ENCODE results near the gene E2F2.
"Not testable (repeated sequence)": the region's sequence is repeated elsewhere in the genome, so short reads cannot be mapped to it uniquely, and the experiment has no call there.

E2F2 gene

GRCh38 chr1:23543707-23544443 lies 12.8 kb upstream of the E2F2 start:
- no peak for TF ChIP-seq CTCF (IDR thresholded peaks at IDR 0.05; ENCODE audit: extremely low read depth, missing control alignments)
- no peak for DNase-seq (ENCODE audit: low spot score)

- DNase-seq (ENCODE audit: low spot score) = not testable (repeated sequence)
Observed at GRCh38 chr1:23542940-23543339, 11.9 kb upstream of the E2F2 start.

GRCh38 chr1:23539698-23540266 lies 8.7 kb upstream of the E2F2 start:
- TF ChIP-seq CTCF (IDR thresholded peaks at IDR 0.05; ENCODE audit: extremely low read depth, missing control alignments) = peak; percentile 91
- DNase-seq (ENCODE audit: low spot score) = peak; percentile 88

- DNase-seq (ENCODE audit: low spot score) = no peak
- TF ChIP-seq CTCF (IDR thresholded peaks at IDR 0.05; ENCODE audit: extremely low read depth, missing control alignments) = no peak
Observed at GRCh38 chr1:23537296-23537973, 6.4 kb upstream of the E2F2 start.

GRCh38 chr1:23533246-23534023 lies 2.4 kb upstream of the E2F2 start:
- TF ChIP-seq CTCF (IDR thresholded peaks at IDR 0.05; ENCODE audit: extremely low read depth, missing control alignments) = no peak
- DNase-seq (ENCODE audit: low spot score) = no peak

GRCh38 chr1:23531562-23532094 lies 595 bp upstream of the E2F2 start:
- DNase-seq (ENCODE audit: low spot score) = no peak
- no peak for TF ChIP-seq CTCF (IDR thresholded peaks at IDR 0.05; ENCODE audit: extremely low read depth, missing control alignments)

- DNase-seq (ENCODE audit: low spot score) = peak; percentile 38
- no peak for TF ChIP-seq CTCF (IDR thresholded peaks at IDR 0.05; ENCODE audit: extremely low read depth, missing control alignments)
Observed at GRCh38 chr1:23530087-23530746, 816 bp downstream of the E2F2 start.
